ENCODE results near the gene IFI27L2. TPM values are rescaled to one million over a fixed set of nuclear protein-coding genes. Genes with fewer than 3 reads are reported as not detected.

Gene IFI27L2
- total and polyA plus RNA-seq, 2 of the 8 experiments (the other 6 are each of a cell fraction or from before 2014, with no cell fraction given) = 14.0 to 69.6 TPM

DNA sequence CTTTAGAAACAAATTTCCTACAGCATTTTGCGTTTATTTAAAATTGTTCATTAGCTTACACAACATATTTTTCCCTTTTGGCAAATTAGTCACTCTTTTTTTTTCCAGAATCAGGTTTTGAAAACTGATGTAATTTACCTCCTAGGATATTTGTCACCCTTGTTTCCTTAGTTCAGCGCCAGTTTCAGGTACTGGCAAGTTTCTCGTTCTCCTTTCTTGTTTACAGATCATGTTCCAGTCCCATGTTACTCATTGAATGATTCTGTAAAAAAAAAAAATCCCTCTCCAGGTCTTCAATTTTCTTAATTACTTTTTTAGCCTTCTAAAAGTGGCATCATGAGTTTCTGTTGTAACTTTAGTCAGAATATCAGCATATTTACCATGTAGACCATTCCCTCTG is 47.4 kb upstream of the IFI27L2 start:
- H3K23me2 ChIP-seq (ENCODE audit: low read depth, low read length) = peaks cover 9% of the 10 kb centered on the region; the same call in 1 of the 2 replicates
- H3K27me3 ChIP-seq (replicated peaks in 1 of 4; ENCODE audit: control insufficient read depth in 3 of 4, extremely low read depth in 1 of 4, insufficient read depth in 3 of 4, low read length in 3 of 4) = peaks cover 0 to 4% (median 0%) of the 10 kb centered on the region in 4 experiments; a peak in 2 of 7 replicates
- no peaks in the 10 kb centered on the region; a peak in 1 of 8 replicates for H3K36me3 ChIP-seq (ENCODE audit: control insufficient read depth in 2 of 4, insufficient read depth in 4 of 4, low read length in 3 of 4)
- H3K4me1 ChIP-seq (replicated peaks in 1 of 4; ENCODE audit: control insufficient read depth in 3 of 4, insufficient read depth in 4 of 4, low read length in 3 of 4) = peaks cover 0 to 6% (median 3%) of the 10 kb centered on the region in 4 experiments; a peak in 5 of 7 replicates
- H3K27ac ChIP-seq (ENCODE audit: low read depth, low read length) = no peak overlapping the region
- H2AFZ ChIP-seq (ENCODE audit: low read length) = no peak overlapping the region
- H3K23ac ChIP-seq (ENCODE audit: insufficient read length) = no peak overlapping the region
- no peak overlapping the region for H2BK5ac ChIP-seq (ENCODE audit: low read depth, low read length)
- no peak overlapping the region for H4K8ac ChIP-seq (ENCODE audit: extremely low read depth, insufficient read depth, low read length)
- no peak overlapping the region for H3K9ac ChIP-seq (replicated peaks in 1 of 4; ENCODE audit: extremely low read depth in 1 of 4, low read depth in 3 of 4, low read length in 3 of 4)
- no peak overlapping the region for H3K4me2 ChIP-seq (ENCODE audit: insufficient read depth in 1 of 2, low read depth in 2 of 2, low read length in 2 of 2)
- H3K56ac ChIP-seq (replicated peaks; ENCODE audit: insufficient read length, low read depth, low read length) = no peak overlapping the region
- WGBS, 2 experiments (ENCODE audit: extremely low coverage in 1 of 2, insufficient coverage in 1 of 2, insufficient read length in 1 of 2, insufficient replicate concordance in 2 of 2, low coverage in 1 of 2, low lambda C conversion rate in 2 of 2, missing lambda C conversion rate in 1 of 2) = 92% methylated on average over 3 of the region's 3 CpGs; no CpG with 5 or more reads in 1 of the 2 experiments
- no peak overlapping the region for H2BK20ac ChIP-seq (ENCODE audit: low read length)
- ChIA-PET POLR2A (ENCODE audit: partially characterized antibody) (no interaction called here), CTCF (ENCODE audit: partially characterized antibody) (no interaction called here)
- FAIRE-seq (no peak), DNase-seq (ENCODE audit: low read depth in 1 of 2, low spot score in 2 of 2) (no peak)
- H3K79me2 ChIP-seq (ENCODE audit: control insufficient read depth in 1 of 2, insufficient read depth in 2 of 2, low read length in 2 of 2) = peaks cover 0 to 24% of the 10 kb centered on the region in 2 experiments; a peak in 2 of 4 replicates
- no peaks in the 10 kb centered on the region for H3K9me3 ChIP-seq (ENCODE audit: insufficient read depth in 2 of 2, low read depth in 1 of 2, low read length in 1 of 2)
- no peak overlapping the region for H4K5ac ChIP-seq (ENCODE audit: insufficient read length, low read depth, low read length)
- no peaks in the 10 kb centered on the region for H4K20me1 ChIP-seq (replicated peaks in 1 of 2; ENCODE audit: control insufficient read depth in 1 of 2, insufficient read depth in 2 of 2, low read length in 2 of 2)
- H2AK5ac ChIP-seq (ENCODE audit: low read depth, low read length) = no peak overlapping the region
- no peak overlapping the region for H3K4ac ChIP-seq (replicated peaks; ENCODE audit: insufficient read length, low read depth, low read length)
- no peak overlapping the region for H2BK12ac ChIP-seq (ENCODE audit: low read depth, low read length)
- H2BK15ac ChIP-seq (ENCODE audit: low read length) = no peak overlapping the region
- no peak overlapping the region for H4K91ac ChIP-seq (replicated peaks; ENCODE audit: insufficient read length, low read length)
- no peaks in the 10 kb centered on the region for H3K79me1 ChIP-seq (ENCODE audit: low read depth, low read length)
- H3K14ac ChIP-seq (ENCODE audit: insufficient read length) = no peak overlapping the region
- no peak overlapping the region for H2BK120ac ChIP-seq (replicated peaks; ENCODE audit: low read depth, low read length)
- H3K4me3 ChIP-seq (ENCODE audit: extremely low read depth in 1 of 4, insufficient read depth in 2 of 4, low read depth in 3 of 4, low read length in 4 of 4) = no peak overlapping the region
- H3K18ac ChIP-seq (ENCODE audit: extremely low read depth, low read length) = no peak overlapping the region
- TF ChIP-seq SIX5 (IDR thresholded peaks at IDR 0.05; ENCODE audit: low read depth, low read length) (no peak), POU5F1 (IDR thresholded peaks at IDR 0.05; ENCODE audit: low read depth, low read length) (no peak), EGR1 (IDR thresholded peaks at IDR 0.05; ENCODE audit: borderline replicate concordance, low read depth, low read length) (no peak), CTCF (IDR thresholded peaks at IDR 0.05; ENCODE audit: control extremely low read depth in 1 of 3, insufficient read depth in 1 of 3, low read depth in 1 of 3, low read length in 3 of 3) (no peak), ZNF274 (IDR thresholded peaks at IDR 0.05; ENCODE audit: borderline replicate concordance, extremely low read depth, low read length) (no peak), HDAC2 (IDR thresholded peaks at IDR 0.05; ENCODE audit: borderline replicate concordance in 1 of 2, low read depth in 2 of 2, low read length in 2 of 2) (no peak), EP300 (IDR thresholded peaks at IDR 0.05; ENCODE audit: borderline replicate concordance in 1 of 2, low read depth in 2 of 2, low read length in 2 of 2) (no peak), RBBP5 (IDR thresholded peaks at IDR 0.05; ENCODE audit: borderline replicate concordance, low read depth, low read length) (no peak), SP2 (IDR thresholded peaks at IDR 0.05; ENCODE audit: low read length) (no peak)
